Measurements from ENCODE around the gene NFYA.

- TF ChIP-seq EP300 (IDR thresholded peaks at IDR 0.05; ENCODE audit: borderline replicate concordance) (no peak), FOXM1 (IDR thresholded peaks at IDR 0.05; ENCODE audit: borderline replicate concordance, low read depth) (no peak), CREB1 (IDR thresholded peaks at IDR 0.05; ENCODE audit: low read depth) (no peak), ZBTB7A (IDR thresholded peaks at IDR 0.05; ENCODE audit: low read depth) (no peak), NFIC (IDR thresholded peaks at IDR 0.05) (no peak), USF1 (IDR thresholded peaks at IDR 0.05) (no peak), MAX (IDR thresholded peaks at IDR 0.05) (no peak), TAF1 (IDR thresholded peaks at IDR 0.05; ENCODE audit: low read depth) (no peak), YY1 (IDR thresholded peaks at IDR 0.05; ENCODE audit: low read depth) (no peak), TEAD4 (IDR thresholded peaks at IDR 0.05) (no peak), RAD21 (IDR thresholded peaks at IDR 0.05; ENCODE audit: low read depth) (no peak), TCF12 (IDR thresholded peaks at IDR 0.05; ENCODE audit: low read depth) (no peak), CEBPB (IDR thresholded peaks at IDR 0.05) (no peak)
Measured at GRCh38 chr6:41085182-41085581, 12.4 kb downstream of the NFYA start.
